Measurements from ENCODE around the gene NIPSNAP3A. TPM values are rescaled to one million over a fixed set of nuclear protein-coding genes. Genes with fewer than 3 reads are reported as not detected.

The NIPSNAP3A gene
- total and polyA plus RNA-seq, 2 of the 8 experiments (the other 6 are each of a cell fraction or from before 2014, with no cell fraction given) = 9.3 to 9.4 TPM

DNA sequence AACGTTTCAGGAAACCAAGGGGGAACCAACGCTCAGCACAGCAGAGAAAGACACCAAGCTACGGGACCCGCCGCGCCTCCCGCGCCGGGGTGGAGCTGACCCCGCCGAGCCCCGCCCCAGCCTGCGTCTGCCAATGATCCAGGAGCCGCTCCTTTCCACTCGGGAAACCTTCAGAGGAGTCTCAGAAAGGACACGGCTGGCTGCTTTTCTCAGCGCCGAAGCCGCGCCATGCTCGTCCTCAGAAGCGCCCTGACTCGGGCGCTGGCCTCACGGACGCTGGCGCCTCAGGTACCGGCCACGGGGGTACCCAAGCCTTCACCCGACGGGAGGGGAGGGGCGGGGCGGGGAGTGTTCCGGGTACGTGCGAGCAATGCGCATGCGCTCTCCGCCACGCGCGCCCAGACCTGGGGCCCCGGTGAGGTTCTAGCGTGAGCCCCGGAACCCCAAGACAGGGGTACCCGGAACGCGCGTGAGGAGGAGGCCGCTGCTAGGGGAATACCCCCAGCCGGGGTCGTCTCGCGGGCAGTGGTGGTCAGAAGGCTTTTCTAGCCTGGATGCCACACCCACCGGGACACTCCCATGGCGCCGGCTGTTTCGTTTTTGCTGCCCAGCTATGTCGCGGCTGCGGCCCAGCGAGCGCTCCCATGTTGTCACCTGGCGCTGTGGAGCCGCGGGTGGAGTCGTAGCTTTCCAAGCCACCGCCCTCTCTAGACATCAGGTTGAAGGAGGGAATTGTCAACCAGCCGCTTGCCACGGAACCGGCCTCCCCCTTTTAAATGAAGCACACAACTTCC lies at the start of gene NIPSNAP3A (continued):
- no peak for TF ChIP-seq CTBP2 (IDR thresholded peaks at IDR 0.05; ENCODE audit: borderline replicate concordance, insufficient read depth, insufficient read length, low read length)
- TF ChIP-seq KDM1A (IDR thresholded peaks at IDR 0.05; ENCODE audit: borderline replicate concordance, low read length) = no peak; the same call in 1 of the 2 replicates
- TF ChIP-seq CEBPB (IDR thresholded peaks at IDR 0.05; ENCODE audit: low read depth, low read length) = no peak
- TF ChIP-seq TAF1 (IDR thresholded peaks at IDR 0.05; ENCODE audit: low read depth, low read length) = no peak
- TF ChIP-seq SIX5 (IDR thresholded peaks at IDR 0.05; ENCODE audit: low read depth, low read length) = no peak
- TF ChIP-seq EZH2 (IDR thresholded peaks at IDR 0.05; ENCODE audit: low read depth, low read length, severe bottlenecking) = no peak
- TF ChIP-seq ASH2L (IDR thresholded peaks at IDR 0.05; ENCODE audit: low read length) = peak; percentile 83
- TF ChIP-seq TBP (IDR thresholded peaks at IDR 0.05; ENCODE audit: low read depth, low read length) = 0 out of 2 replicates have a peak, but pooled peaks have one; percentile 42
- no peak for TF ChIP-seq ZNF274 (IDR thresholded peaks at IDR 0.05; ENCODE audit: borderline replicate concordance, extremely low read depth, low read length)
- TF ChIP-seq RBBP5 (IDR thresholded peaks at IDR 0.05; ENCODE audit: borderline replicate concordance, low read depth, low read length) = 0 out of 2 replicates have a peak, but pooled peaks have one; percentile 82
- TF ChIP-seq SIRT6 (IDR thresholded peaks at IDR 0.05; ENCODE audit: low read length) = no peak
- TF ChIP-seq SIN3A (conservative IDR thresholded peaks at IDR 0.05 in 1 of 2, IDR thresholded peaks at IDR 0.05 in 1 of 2; ENCODE audit: low read depth in 1 of 2, low read length in 2 of 2) = peak; percentile 31 to 80; a peak in 2 of 4 replicates
- no peak for TF ChIP-seq KDM5A (IDR thresholded peaks at IDR 0.05; ENCODE audit: low read length)
- TF ChIP-seq SP1 (IDR thresholded peaks at IDR 0.05; ENCODE audit: low read depth, low read length) = no peak
- peak; percentile 55; the same call in 1 of the 2 replicates for TF ChIP-seq YY1 (IDR thresholded peaks at IDR 0.05; ENCODE audit: low read depth, low read length)
- no peak for TF ChIP-seq POLR2AphosphoS5 (IDR thresholded peaks at IDR 0.05; ENCODE audit: low read depth, low read length)
- no peak for TF ChIP-seq HDAC6 (IDR thresholded peaks at IDR 0.05; ENCODE audit: low read depth, low read length)
- no peak for TF ChIP-seq RAD21 (IDR thresholded peaks at IDR 0.05 in 1 of 2, conservative IDR thresholded peaks at IDR 0.05 in 1 of 2; ENCODE audit: low read depth in 2 of 2, low read length in 2 of 2)
- TF ChIP-seq, protein P1, sequence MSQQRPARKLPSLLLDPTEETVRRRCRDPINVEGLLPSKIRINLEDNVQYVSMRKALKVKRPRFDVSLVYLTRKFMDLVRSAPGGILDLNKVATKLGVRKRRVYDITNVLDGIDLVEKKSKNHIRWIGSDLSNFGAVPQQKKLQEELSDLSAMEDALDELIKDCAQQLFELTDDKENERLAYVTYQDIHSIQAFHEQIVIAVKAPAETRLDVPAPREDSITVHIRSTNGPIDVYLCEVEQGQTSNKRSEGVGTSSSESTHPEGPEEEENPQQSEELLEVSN (IDR thresholded peaks at IDR 0.05) = no peak
- no peak for TF ChIP-seq SP2 (IDR thresholded peaks at IDR 0.05; ENCODE audit: low read length)
- TF ChIP-seq, protein P2, sequence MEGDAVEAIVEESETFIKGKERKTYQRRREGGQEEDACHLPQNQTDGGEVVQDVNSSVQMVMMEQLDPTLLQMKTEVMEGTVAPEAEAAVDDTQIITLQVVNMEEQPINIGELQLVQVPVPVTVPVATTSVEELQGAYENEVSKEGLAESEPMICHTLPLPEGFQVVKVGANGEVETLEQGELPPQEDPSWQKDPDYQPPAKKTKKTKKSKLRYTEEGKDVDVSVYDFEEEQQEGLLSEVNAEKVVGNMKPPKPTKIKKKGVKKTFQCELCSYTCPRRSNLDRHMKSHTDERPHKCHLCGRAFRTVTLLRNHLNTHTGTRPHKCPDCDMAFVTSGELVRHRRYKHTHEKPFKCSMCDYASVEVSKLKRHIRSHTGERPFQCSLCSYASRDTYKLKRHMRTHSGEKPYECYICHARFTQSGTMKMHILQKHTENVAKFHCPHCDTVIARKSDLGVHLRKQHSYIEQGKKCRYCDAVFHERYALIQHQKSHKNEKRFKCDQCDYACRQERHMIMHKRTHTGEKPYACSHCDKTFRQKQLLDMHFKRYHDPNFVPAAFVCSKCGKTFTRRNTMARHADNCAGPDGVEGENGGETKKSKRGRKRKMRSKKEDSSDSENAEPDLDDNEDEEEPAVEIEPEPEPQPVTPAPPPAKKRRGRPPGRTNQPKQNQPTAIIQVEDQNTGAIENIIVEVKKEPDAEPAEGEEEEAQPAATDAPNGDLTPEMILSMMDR (IDR thresholded peaks at IDR 0.05; ENCODE audit: control extremely low read depth in 1 of 3, insufficient read depth in 1 of 3, low read depth in 1 of 3, low read length in 3 of 3) = no peak
